B cell (primary cell): Measurements from ENCODE around the gene NKAIN2. TPM values are rescaled to one million over a fixed set of nuclear protein-coding genes. Genes with fewer than 3 reads are reported as not detected.

ENCODE experiments used
- ATAC-seq: fragments of 200-7000 bp; cut with Tn5 transposase; one replicate; pipeline ENCODE4 v1.10.0; 2021; ENCODE audit warnings: low read depth, mild to moderate bottlenecking, moderate number of reproducible peaks, moderate library complexity
- CTCF ChIA-PET: fragments of 350-600 bp; sonication (Branson Sonifier 250); formaldehyde crosslinking; loops from one replicate; lab custom pipeline; 2021; ENCODE audit warnings: antibody characterized with exemption, inconsistent platforms; lab: Charles Lee
- POLR2A ChIA-PET: fragments of 350-600 bp; sonication (Branson Sonifier 250); formaldehyde crosslinking; loops from one replicate; lab custom pipeline; 2021; ENCODE audit warnings: antibody characterized with exemption; lab: Charles Lee
- DNase-seq: peaks from one replicate; pipeline ENCODE4 v3.0.0; 2013
- H2AFZ ChIP-seq: 2 replicates; pipeline ENCODE4 v1.6.1; 2012; ENCODE audit warnings: mild to moderate bottlenecking, low read depth, low read length; ENCODE audit not compliant: insufficient read depth, poor library complexity, severe bottlenecking
- H3K27ac ChIP-seq, 2 donors: 1 replicate in 1 of 2; 2 replicates in 1 of 2; pipeline ENCODE4 v1.5.1; 2012 to 2013; ENCODE audit warnings: low read length in 2 of 2, mild to moderate bottlenecking in 2 of 2, moderate library complexity in 1 of 2
- H3K27me3 ChIP-seq, 4 experiments: fragments of 200-600 bp in 1 of 4; sonication (generic) in 1 of 4; replicated peaks in 1 of 4; 1 replicate in 2 of 4; 2 replicates in 2 of 4; pipeline versions ENCODE4 v1.6.1 to v1.7.0; 2013 to 2016; ENCODE audit warnings: low read length in 3 of 4, mild to moderate bottlenecking in 2 of 4, mixed read lengths in 1 of 4, moderate library complexity in 1 of 4; ENCODE audit not compliant: insufficient read depth in 4 of 4, control insufficient read depth in 3 of 4; ENCODE audit errors: control extremely low read depth in 1 of 4
- H3K36me3 ChIP-seq, 2 experiments: replicated peaks in 1 of 2; 1 replicate in 1 of 2; 2 replicates in 1 of 2; pipeline versions ENCODE4 v1.6.1 to v1.7.1; 2013; ENCODE audit warnings: low read length in 1 of 2; ENCODE audit not compliant: insufficient read depth in 2 of 2, control insufficient read depth in 1 of 2; ENCODE audit errors: control extremely low read depth in 1 of 2, extremely low read depth in 1 of 2
- H3K4me1 ChIP-seq, 2 donors: fragments of 200-600 bp in 1 of 2; sonication (generic) in 1 of 2; 1 replicate in 1 of 2; 2 replicates in 1 of 2; pipeline versions ENCODE4 v1.5.1 to v1.6.1; 2013 to 2017; ENCODE audit warnings: low read length in 2 of 2; ENCODE audit not compliant: control insufficient read depth in 2 of 2, insufficient read depth in 2 of 2
- H3K4me2 ChIP-seq: replicated peaks from 2 replicates; pipeline ENCODE3; 2012; ENCODE audit warnings: mild to moderate bottlenecking, low read depth, low read length; ENCODE audit not compliant: poor library complexity, severe bottlenecking
- H3K4me3 ChIP-seq, 5 experiments: fragments of 200-600 bp in 1 of 5; sonication (generic) in 1 of 5; 1 replicate in 3 of 5; 2 replicates in 2 of 5; pipeline versions ENCODE4 v1.5.1 to v1.7.0; 2011 to 2016; ENCODE audit warnings: low read length in 4 of 5, mild to moderate bottlenecking in 4 of 5, low read depth in 2 of 5, control low read depth in 1 of 5, moderate library complexity in 1 of 5; ENCODE audit not compliant: insufficient read depth in 1 of 5; ENCODE audit errors: control extremely low read depth in 1 of 5, extremely low read depth in 1 of 5
- H3K79me2 ChIP-seq: fragments of 200-600 bp; sonication (generic); one replicate; pipeline ENCODE4 v1.6.0; 2016; ENCODE audit warnings: low read length; ENCODE audit not compliant: control insufficient read depth, insufficient read depth
- H3K9ac ChIP-seq: fragments of 200-600 bp; sonication (generic); 2 replicates; pipeline ENCODE4 v1.6.1; 2017; ENCODE audit warnings: mild to moderate bottlenecking, low read length, moderate library complexity
- H3K9me3 ChIP-seq, 3 donors: one replicate each; pipeline versions ENCODE4 v1.6.1 to v1.7.1; 2013; ENCODE audit warnings: low read length in 2 of 3; ENCODE audit not compliant: control insufficient read depth in 2 of 3, insufficient read depth in 1 of 3; ENCODE audit errors: control extremely low read depth in 1 of 3
- H4K20me1 ChIP-seq: 2 replicates; pipeline ENCODE4 v1.6.0; 2012; ENCODE audit warnings: mild to moderate bottlenecking, low read length; ENCODE audit not compliant: insufficient read depth, control insufficient read depth, poor library complexity, severe bottlenecking
- H3K27ac Mint-ChIP-seq: one replicate; pipeline ENCODE4 v1.8.0; 2021; ENCODE audit warnings: mixed read lengths
- H3K27me3 Mint-ChIP-seq: one replicate; pipeline ENCODE4 v1.8.0; 2021; ENCODE audit warnings: mixed read lengths
- H3K4me1 Mint-ChIP-seq: one replicate; pipeline ENCODE4 v1.8.0; 2021; ENCODE audit warnings: mixed read lengths
- H3K4me3 Mint-ChIP-seq: one replicate; pipeline ENCODE4 v1.8.0; 2021; ENCODE audit warnings: mixed read lengths
- H3K9me3 Mint-ChIP-seq: one replicate; pipeline ENCODE4 v1.8.0; 2022; ENCODE audit warnings: mixed read lengths; ENCODE audit not compliant: insufficient read depth
- CTCF ChIP-seq: fragments of 200-600 bp; IDR thresholded peaks from one replicate; pipeline ENCODE4 v1.8.0; 2022; ENCODE audit warnings: antibody characterized with exemption, mild to moderate bottlenecking
- EZH2 ChIP-seq: IDR thresholded peaks from 2 replicates; pipeline ENCODE4 v1.6.1; 2012; ENCODE audit warnings: borderline replicate concordance, low read depth, mild to moderate bottlenecking, moderate library complexity, low read length; ENCODE audit not compliant: insufficient read depth, poor library complexity, severe bottlenecking
- WGBS: methylation state at CpG from one replicate; pipeline ENCODE4 v1.1.5; 2013; ENCODE audit warnings: missing lambda C conversion rate; ENCODE audit not compliant: insufficient coverage; 5-methylcytosine and 5-hydroxymethylcytosine counted together
- intact Hi-C: fragments of 100-400 bp; cut with micrococcal nuclease; formaldehyde crosslinking; loops from one replicate; pipeline ENCODE4 v1.10.0; 2022
- polyA plus RNA-seq: library from polyadenylated mRNA; depleted of rRNA; stranded (reverse); fragments of >200 nt; gene quantifications from 2 replicates; pipeline ENCODE4 v1.2.3, GENCODE V29; 2012
- total RNA-seq, 2 donors: library from RNA; stranded (reverse); fragments of 120-200 nt in 1 of 2; gene quantifications; 1 replicate in 1 of 2; 2 replicates in 1 of 2; pipeline versions ENCODE4 v1.2.3 to v1.2.4, GENCODE V29; 2013 to 2022

NKAIN2 gene
- total and polyA plus RNA-seq, 2 donors (not counting 1 experiment from before 2014, with no cell fraction given) = not detected

- Histone ChIP-seq H3K36me3 (no peaks in the 10 kb centered on the region), H3K9me3 (no peaks in the 10 kb centered on the region), H2AFZ (no peak overlapping the region), H3K4me2 (no peak overlapping the region), H3K27ac (no peak overlapping the region), H4K20me1 (no peaks in the 10 kb centered on the region), H3K4me3 (no peak overlapping the region), H3K79me2 (no peaks in the 10 kb centered on the region), H3K27me3 (no peaks in the 10 kb centered on the region), H3K4me1 (no peaks in the 10 kb centered on the region), H3K9ac (no peak overlapping the region)
- DNase-seq (no peak), ATAC-seq (no peak)
- Mint-ChIP-seq H3K4me3 (no peak overlapping the region), H3K27me3 (no peaks in the 10 kb centered on the region), H3K27ac (no peak overlapping the region), H3K4me1 (no peaks in the 10 kb centered on the region), H3K9me3 (peaks cover 6% of the 10 kb centered on the region)
- CTCF ChIA-PET = no interaction called here
- TF ChIP-seq CTCF = no peak
- no peak for TF ChIP-seq EZH2
- WGBS = no CpG with 5 or more reads among the region's 2 CpGs
- POLR2A ChIA-PET = no interaction called here
- intact Hi-C loops = no loop called here
These were observed 478.9 kb downstream of the NKAIN2 start for GRCh38 chr6:124282541-124282940.

- no peaks in the 10 kb centered on the region for H3K27me3 Mint-ChIP-seq
- Histone ChIP-seq H4K20me1 (no peaks in the 10 kb centered on the region), H3K4me3 (no peak overlapping the region), H3K27me3 (no peaks in the 10 kb centered on the region), H3K9me3 (no peaks in the 10 kb centered on the region), H2AFZ (no peak overlapping the region), H3K4me2 (no peak overlapping the region), H3K36me3 (no peaks in the 10 kb centered on the region), H3K27ac (no peak overlapping the region), H3K79me2 (no peaks in the 10 kb centered on the region), H3K4me1 (no peaks in the 10 kb centered on the region), H3K9ac (no peak overlapping the region)
- ATAC-seq (no peak), DNase-seq (no peak)
- no peak overlapping the region for H3K4me3 Mint-ChIP-seq
- H3K4me1 Mint-ChIP-seq = no peaks in the 10 kb centered on the region
- peaks cover 6% of the 10 kb centered on the region for H3K9me3 Mint-ChIP-seq
- CTCF ChIA-PET = no interaction called here
- intact Hi-C loops = no loop called here
- no CpG with 5 or more reads among the region's 1 CpG for WGBS
- TF ChIP-seq CTCF = no peak
- no peak for TF ChIP-seq EZH2
- H3K27ac Mint-ChIP-seq = no peak overlapping the region
- POLR2A ChIA-PET = no interaction called here
These were observed 479.8 kb downstream of the NKAIN2 start for GRCh38 chr6:124283486-124283885.
